Duodenal mucosa (tissue), 2 donors: Measurements from ENCODE around the gene FCN2.

ENCODE experiments used
- H3K27ac ChIP-seq: one replicate; pipeline ENCODE4 v1.7.0; 2013; ENCODE audit warnings: low read depth, low read length
- H3K27me3 ChIP-seq, 2 donors: one replicate each; pipeline ENCODE4 v1.7.0; 2013; ENCODE audit warnings: low read length in 2 of 2, control low read depth in 1 of 2; ENCODE audit not compliant: insufficient read depth in 2 of 2, control insufficient read depth in 1 of 2
- H3K36me3 ChIP-seq, 2 donors: one replicate each; pipeline ENCODE4 v1.7.0; 2013; ENCODE audit warnings: low read length in 2 of 2, control low read depth in 1 of 2; ENCODE audit not compliant: insufficient read depth in 2 of 2, control insufficient read depth in 1 of 2
- H3K4me1 ChIP-seq, 2 donors: one replicate each; pipeline ENCODE4 v1.7.0; 2013; ENCODE audit warnings: low read length in 2 of 2, control low read depth in 1 of 2; ENCODE audit not compliant: insufficient read depth in 2 of 2, control insufficient read depth in 1 of 2
- H3K4me3 ChIP-seq, 2 donors: one replicate each; pipeline ENCODE4 v1.7.0; 2013; ENCODE audit warnings: low read length in 2 of 2, low read depth in 1 of 2
- H3K9ac ChIP-seq, 2 donors: one replicate each; pipeline ENCODE4 v1.7.0; 2013; ENCODE audit warnings: low read length in 2 of 2, low read depth in 1 of 2
- H3K9me3 ChIP-seq, 2 donors: one replicate each; pipeline ENCODE4 v1.7.0; 2013; ENCODE audit warnings: low read length in 2 of 2, control low read depth in 1 of 2; ENCODE audit not compliant: control insufficient read depth in 1 of 2

Gene FCN2

DNA sequence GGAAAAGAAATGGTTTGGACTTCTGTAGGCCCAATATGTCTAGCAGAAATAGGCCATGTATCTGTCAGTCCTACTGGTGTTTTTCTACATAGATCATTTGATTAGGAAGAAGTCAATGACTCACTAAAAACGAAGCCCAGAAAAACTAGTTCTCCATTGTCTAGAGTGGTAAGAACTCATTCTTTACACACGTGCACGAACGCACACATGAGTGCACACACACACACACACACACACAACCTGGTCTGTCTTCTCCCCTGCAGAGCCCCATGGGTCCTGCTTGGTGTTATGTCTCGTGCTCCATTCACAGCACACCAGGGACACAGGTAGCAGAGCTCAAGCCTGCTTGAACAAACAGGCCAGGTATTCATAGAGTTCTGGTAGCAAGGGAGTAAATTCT is 52.0 kb downstream of the FCN2 start:
- H3K27ac ChIP-seq = no peak overlapping the region
- H3K9ac ChIP-seq = no peak overlapping the region
- H3K4me1 ChIP-seq = peaks cover 0 to 19% of the 10 kb centered on the region in 2 donors
- H3K4me3 ChIP-seq = no peak overlapping the region
- no peaks in the 10 kb centered on the region for H3K9me3 ChIP-seq
- H3K36me3 ChIP-seq = no peaks in the 10 kb centered on the region
- peaks cover 4% of the 10 kb centered on the region in 2 donors for H3K27me3 ChIP-seq

DNA sequence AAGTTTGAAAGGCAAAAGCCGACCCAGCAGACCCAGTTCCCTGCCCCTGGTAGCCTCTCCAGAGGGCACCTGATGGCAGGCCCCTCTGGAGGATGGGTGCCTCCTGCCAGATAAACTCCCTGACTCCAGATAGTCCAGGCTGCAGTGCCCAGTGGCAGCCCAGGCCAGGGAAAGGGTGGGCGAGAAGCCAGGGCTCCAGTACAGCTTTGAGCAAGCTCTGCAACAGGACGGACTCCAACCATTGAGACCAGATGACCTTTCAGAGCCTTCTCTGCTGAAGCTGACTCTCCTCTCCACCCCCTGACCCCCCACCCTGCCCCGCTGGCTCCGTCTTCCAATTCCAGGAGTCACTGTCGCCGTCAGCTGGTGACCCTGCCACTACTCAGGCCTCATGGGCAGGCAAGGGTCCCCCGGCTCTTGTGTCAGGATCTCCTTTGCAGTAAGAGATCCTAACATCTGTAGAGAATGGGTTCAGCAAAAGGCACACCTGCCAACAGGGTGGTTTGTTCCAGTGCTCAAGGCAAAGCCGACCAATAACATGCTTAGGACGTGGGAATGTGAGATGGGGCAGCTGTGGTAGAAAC is 52.6 kb downstream of the FCN2 start:
- peaks cover 0 to 19% of the 10 kb centered on the region in 2 donors for H3K4me1 ChIP-seq
- H3K36me3 ChIP-seq = no peaks in the 10 kb centered on the region
- peaks cover 4% of the 10 kb centered on the region in 2 donors for H3K27me3 ChIP-seq
- no peak overlapping the region for H3K27ac ChIP-seq
- H3K9me3 ChIP-seq = no peaks in the 10 kb centered on the region
- no peak overlapping the region for H3K9ac ChIP-seq
- H3K4me3 ChIP-seq = no peak overlapping the region

DNA sequence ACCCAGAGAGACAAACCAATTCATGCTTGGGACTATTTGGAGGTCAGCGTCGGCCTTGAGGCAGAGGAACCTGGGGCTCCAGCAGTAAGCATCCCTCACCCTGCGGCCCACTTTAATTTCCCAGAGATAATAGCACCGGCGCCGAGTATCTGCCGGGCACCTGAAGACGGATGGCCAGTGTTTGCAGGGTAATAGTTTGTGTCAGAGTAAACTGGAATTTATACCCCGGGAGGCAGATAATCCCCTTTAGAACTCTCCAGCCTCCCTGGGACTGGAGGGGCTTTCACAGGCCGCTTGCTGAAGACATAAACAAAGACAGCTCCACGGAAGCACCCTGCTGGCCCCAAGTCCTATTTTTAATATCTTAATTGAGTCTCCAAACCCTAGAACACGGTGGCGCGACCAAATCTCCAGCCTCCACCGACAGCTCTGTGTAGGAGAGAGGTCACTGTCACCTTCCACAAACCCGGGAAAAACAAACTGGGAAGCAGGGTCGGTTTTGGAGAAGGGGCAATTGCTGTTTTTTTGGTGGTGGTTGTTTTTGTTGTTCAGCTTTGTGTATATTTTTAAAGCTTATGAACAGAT is 54.5 kb downstream of the FCN2 start:
- H3K9ac ChIP-seq = no peak overlapping the region
- peaks cover 4% of the 10 kb centered on the region in 2 donors for H3K27me3 ChIP-seq
- H3K27ac ChIP-seq = no peak overlapping the region
- no peaks in the 10 kb centered on the region for H3K36me3 ChIP-seq
- H3K9me3 ChIP-seq = no peaks in the 10 kb centered on the region
- H3K4me3 ChIP-seq = no peak overlapping the region
- H3K4me1 ChIP-seq = peaks cover 0 to 10% of the 10 kb centered on the region in 2 donors

DNA sequence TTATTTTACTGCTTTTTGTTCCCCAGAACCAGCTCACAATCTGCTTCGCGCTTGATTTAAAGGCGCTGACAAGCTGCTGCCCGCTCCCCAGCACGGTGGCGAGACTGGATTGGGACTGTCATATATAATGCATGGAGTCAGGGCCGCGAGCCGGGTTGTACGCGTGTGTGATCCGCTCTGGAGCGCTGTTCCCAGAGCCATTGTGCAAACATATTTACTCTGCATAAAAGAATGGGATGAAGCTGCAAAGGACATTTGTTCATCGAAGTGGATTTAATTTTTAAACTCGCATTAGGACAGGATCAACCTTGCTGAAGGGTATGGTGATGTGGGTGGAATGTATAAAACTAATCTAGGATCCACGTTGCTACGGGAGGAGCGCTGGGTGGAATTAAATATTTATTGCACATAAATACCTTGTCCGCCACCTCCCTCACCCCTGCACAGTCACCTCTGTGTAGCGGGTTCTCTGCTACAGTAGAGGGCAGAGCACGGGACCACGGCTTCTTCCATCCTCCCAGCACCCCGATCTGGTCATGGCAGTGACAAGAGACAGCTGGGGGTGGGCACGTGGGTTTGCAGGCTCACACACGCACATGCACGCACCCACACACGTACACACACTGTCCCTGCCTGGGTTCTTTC is 55.2 kb downstream of the FCN2 start:
- no peaks in the 10 kb centered on the region for H3K9me3 ChIP-seq
- H3K9ac ChIP-seq = no peak overlapping the region
- H3K4me1 ChIP-seq = peaks cover 0 to 10% of the 10 kb centered on the region in 2 donors
- no peak overlapping the region for H3K27ac ChIP-seq
- H3K4me3 ChIP-seq = no peak overlapping the region
- H3K27me3 ChIP-seq = peaks cover 4% of the 10 kb centered on the region in 2 donors
- no peaks in the 10 kb centered on the region for H3K36me3 ChIP-seq

DNA sequence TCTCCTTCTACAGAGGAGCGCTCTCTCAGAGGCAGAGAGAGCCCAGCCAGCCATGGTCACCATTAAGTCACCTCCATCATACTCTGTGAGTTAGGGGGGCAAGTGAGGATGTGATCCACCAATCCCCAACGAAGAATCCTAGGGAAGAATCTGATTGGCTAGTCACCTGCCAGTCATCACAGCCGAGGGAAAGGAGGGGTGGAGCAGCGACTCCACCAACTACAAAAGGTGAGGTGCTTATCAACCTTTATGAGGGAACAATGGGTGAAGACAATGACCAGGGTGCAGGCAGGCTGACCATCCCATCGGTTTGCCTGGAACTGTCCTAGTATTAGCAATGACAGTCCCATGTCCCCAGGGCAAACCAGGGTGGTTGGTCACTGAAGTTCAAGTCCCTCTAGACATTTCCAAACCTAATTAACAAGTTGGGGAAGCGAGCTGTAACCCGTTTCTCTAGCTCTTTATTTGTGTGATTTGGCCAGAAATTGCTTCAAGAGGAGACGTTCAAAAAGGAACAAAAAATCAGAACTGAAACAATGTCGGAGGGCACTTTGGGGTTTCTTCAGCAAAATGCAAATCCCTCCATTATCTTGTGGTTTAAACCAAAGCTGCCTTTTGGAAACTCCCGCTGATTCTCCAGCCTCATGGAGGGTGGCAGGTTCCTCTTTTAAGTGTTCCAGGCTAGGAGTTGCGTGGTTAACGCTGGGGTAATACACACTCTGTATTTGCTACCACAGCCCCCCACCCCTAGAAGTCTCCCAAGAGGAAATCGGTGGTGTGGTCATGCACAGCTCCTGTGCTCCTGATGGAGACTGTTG is 55.9 kb downstream of the FCN2 start:
- H3K27ac ChIP-seq = no peak overlapping the region
- H3K9ac ChIP-seq = no peak overlapping the region
- no peaks in the 10 kb centered on the region for H3K36me3 ChIP-seq
- H3K9me3 ChIP-seq = no peaks in the 10 kb centered on the region
- H3K4me1 ChIP-seq = peaks cover 0 to 10% of the 10 kb centered on the region in 2 donors
- peaks cover 4% of the 10 kb centered on the region in 2 donors for H3K27me3 ChIP-seq
- no peak overlapping the region for H3K4me3 ChIP-seq
